ENCODE measurements around the gene PCNX2. TPM values are rescaled to one million over a fixed set of nuclear protein-coding genes. Genes with fewer than 3 reads are reported as not detected.

PCNX2 gene
- total RNA-seq, 1 experiment from 2014 or later = 15.0 TPM

DNA sequence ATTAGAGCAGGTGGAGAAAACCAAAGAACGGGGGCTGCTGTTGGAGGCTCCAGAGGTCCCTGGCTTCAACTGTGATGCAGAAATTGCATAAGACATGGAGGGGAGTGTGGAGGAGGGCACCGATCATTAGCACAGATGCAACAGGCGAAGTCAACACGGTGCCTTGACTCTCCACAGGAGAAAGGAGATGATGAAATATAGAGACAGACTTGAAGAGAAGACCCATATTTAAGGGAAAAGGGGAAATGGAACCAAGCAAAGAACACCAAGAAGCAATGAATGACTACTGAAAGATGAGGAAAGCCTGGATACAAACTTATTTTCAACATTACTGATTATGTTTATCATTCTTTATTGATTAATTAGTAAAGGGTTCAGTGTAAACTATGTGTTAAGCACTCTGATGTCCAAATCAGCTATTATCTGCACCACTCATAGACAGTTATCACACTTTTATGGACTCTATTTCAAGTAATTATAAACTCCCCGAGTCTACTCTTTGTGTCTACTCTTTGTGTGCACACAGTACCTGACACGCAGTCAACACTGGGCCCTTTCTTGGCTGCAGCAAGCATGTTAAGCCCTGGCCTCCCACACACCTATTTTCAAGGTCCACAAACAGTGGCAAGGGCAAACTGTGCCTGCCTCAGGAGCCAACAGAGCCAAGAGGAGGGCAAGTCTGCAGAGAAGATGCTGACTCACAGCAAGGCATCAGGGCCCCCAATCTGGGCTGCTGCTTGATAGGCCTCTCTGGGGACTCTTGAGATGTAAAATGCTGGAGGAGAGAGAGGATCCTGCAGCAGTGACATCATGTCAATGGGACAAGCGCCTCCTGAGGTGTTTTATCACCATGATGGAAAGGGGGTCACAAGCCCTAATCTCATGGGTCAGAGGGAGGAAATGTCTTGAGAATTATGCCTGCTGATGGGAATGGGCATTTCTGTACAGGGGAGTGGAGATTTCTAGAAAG is 17.6 kb downstream of the PCNX2 start:
- CTCF ChIA-PET = no interaction called here
- DNase-seq = no peak
- Mint-ChIP-seq H3K4me1 (ENCODE audit: low read depth, unreplicated experiment) (no peaks in the 10 kb centered on the region), H3K9me3 (ENCODE audit: unreplicated experiment) (no peaks in the 10 kb centered on the region), H3K27me3 (ENCODE audit: insufficient read depth, unreplicated experiment) (no peaks in the 10 kb centered on the region), H3K4me3 (ENCODE audit: unreplicated experiment) (no peak overlapping the region), H3K27ac (ENCODE audit: unreplicated experiment) (no peak overlapping the region), H3K36me3 (ENCODE audit: insufficient read depth, unreplicated experiment) (no peaks in the 10 kb centered on the region)
- no TSS peak for BruUV-seq (replicated peaks)
- Histone ChIP-seq H3K9me3 (no peaks in the 10 kb centered on the region), H3K27me3 (replicated peaks; ENCODE audit: control insufficient read depth, insufficient read depth, low read length) (no peaks in the 10 kb centered on the region), H3K4me1 (no peaks in the 10 kb centered on the region), H3K4me3 (ENCODE audit: low read depth, low read length) (no peak overlapping the region), H3K36me3 (ENCODE audit: control insufficient read depth, insufficient read depth, low read length) (no peaks in the 10 kb centered on the region)
- POLR2A ChIA-PET = no interaction called here
- TF ChIP-seq, protein P1, sequence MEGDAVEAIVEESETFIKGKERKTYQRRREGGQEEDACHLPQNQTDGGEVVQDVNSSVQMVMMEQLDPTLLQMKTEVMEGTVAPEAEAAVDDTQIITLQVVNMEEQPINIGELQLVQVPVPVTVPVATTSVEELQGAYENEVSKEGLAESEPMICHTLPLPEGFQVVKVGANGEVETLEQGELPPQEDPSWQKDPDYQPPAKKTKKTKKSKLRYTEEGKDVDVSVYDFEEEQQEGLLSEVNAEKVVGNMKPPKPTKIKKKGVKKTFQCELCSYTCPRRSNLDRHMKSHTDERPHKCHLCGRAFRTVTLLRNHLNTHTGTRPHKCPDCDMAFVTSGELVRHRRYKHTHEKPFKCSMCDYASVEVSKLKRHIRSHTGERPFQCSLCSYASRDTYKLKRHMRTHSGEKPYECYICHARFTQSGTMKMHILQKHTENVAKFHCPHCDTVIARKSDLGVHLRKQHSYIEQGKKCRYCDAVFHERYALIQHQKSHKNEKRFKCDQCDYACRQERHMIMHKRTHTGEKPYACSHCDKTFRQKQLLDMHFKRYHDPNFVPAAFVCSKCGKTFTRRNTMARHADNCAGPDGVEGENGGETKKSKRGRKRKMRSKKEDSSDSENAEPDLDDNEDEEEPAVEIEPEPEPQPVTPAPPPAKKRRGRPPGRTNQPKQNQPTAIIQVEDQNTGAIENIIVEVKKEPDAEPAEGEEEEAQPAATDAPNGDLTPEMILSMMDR (IDR thresholded peaks at IDR 0.05; ENCODE audit: insufficient read depth in 1 of 2, low read depth in 1 of 2, low read length in 1 of 2, severe bottlenecking in 1 of 2, unreplicated experiment in 1 of 2) = no peak
- intact Hi-C loops (cut with micrococcal nuclease; ENCODE audit: unreplicated experiment) = no loop called here

DNA sequence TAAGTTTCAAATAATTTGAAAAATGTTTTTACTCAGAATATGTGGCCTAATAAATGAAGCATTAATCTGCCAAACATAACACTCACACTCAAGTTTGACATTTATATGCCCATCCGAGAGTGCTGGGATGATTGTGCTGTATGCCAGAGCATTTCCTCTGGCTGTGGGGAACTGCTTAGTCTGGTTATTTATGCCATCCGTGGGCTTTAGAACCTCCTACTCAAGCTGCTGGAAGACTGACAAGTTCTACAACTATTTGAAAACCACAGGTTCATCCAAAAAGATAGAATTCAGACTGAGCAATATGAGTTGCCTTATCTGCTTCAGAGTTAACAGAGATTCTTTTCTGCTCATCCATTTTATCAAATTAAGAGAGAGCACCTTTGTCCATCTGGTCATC is 25.9 kb downstream of the PCNX2 start:
- no peak for DNase-seq
- intact Hi-C loops (cut with micrococcal nuclease; ENCODE audit: unreplicated experiment) = no loop called here
- Histone ChIP-seq H3K36me3 (ENCODE audit: control insufficient read depth, insufficient read depth, low read length) (no peaks in the 10 kb centered on the region), H3K9me3 (no peaks in the 10 kb centered on the region), H3K4me3 (ENCODE audit: low read depth, low read length) (no peak overlapping the region), H3K4me1 (no peaks in the 10 kb centered on the region), H3K27me3 (replicated peaks; ENCODE audit: control insufficient read depth, insufficient read depth, low read length) (no peaks in the 10 kb centered on the region)
- ChIA-PET CTCF (no interaction called here), POLR2A (no interaction called here)
- Mint-ChIP-seq H3K4me1 (ENCODE audit: low read depth, unreplicated experiment) (no peaks in the 10 kb centered on the region), H3K27me3 (ENCODE audit: insufficient read depth, unreplicated experiment) (no peaks in the 10 kb centered on the region), H3K27ac (ENCODE audit: unreplicated experiment) (no peak overlapping the region), H3K36me3 (ENCODE audit: insufficient read depth, unreplicated experiment) (peaks cover 5% of the 10 kb centered on the region), H3K9me3 (ENCODE audit: unreplicated experiment) (no peaks in the 10 kb centered on the region), H3K4me3 (ENCODE audit: unreplicated experiment) (no peak overlapping the region)
- TF ChIP-seq, protein P1 (IDR thresholded peaks at IDR 0.05; ENCODE audit: insufficient read depth in 1 of 2, low read depth in 1 of 2, low read length in 1 of 2, severe bottlenecking in 1 of 2, unreplicated experiment in 1 of 2) = no peak
- no TSS peak for BruUV-seq (replicated peaks)

DNA sequence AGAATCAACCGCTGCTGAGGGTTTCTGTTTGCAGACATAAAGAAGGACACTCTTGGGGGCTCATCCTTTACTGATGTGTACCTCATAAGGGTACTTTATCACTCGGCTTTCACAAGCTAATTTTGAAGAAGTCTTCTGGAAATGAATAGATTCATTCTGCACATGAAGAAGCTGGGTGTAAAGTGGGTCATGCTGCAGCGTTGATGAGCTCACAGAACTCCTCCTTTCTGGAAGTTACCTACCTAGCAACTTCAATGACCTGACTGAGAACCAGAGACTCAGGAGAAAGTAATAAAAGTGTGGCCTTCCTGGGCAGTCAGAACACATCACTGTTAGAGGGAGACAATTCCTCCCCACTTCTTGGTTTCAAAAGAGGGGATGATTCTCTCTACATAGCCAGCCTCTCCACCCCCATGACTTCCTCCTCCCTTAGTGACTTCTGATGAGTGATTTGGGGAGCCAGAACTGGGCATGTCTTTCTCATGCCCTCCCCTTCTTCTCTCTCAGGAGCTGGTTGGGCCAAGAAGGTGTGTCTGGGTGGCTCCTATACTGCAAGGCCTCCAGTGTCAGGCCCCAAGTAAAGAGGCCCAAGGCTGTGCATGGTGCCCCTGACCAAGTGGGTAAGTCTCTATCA is 27.0 kb downstream of the PCNX2 start:
- Mint-ChIP-seq H3K4me1 (ENCODE audit: low read depth, unreplicated experiment) (no peaks in the 10 kb centered on the region), H3K36me3 (ENCODE audit: insufficient read depth, unreplicated experiment) (peaks cover 5% of the 10 kb centered on the region), H3K9me3 (ENCODE audit: unreplicated experiment) (no peaks in the 10 kb centered on the region), H3K27me3 (ENCODE audit: insufficient read depth, unreplicated experiment) (no peaks in the 10 kb centered on the region), H3K27ac (ENCODE audit: unreplicated experiment) (no peak overlapping the region), H3K4me3 (ENCODE audit: unreplicated experiment) (no peak overlapping the region)
- ChIA-PET POLR2A (no interaction called here), CTCF (no interaction called here)
- Histone ChIP-seq H3K27me3 (replicated peaks; ENCODE audit: control insufficient read depth, insufficient read depth, low read length) (no peaks in the 10 kb centered on the region), H3K36me3 (ENCODE audit: control insufficient read depth, insufficient read depth, low read length) (no peaks in the 10 kb centered on the region), H3K4me3 (ENCODE audit: low read depth, low read length) (no peak overlapping the region), H3K9me3 (no peaks in the 10 kb centered on the region), H3K4me1 (no peaks in the 10 kb centered on the region)
- DNase-seq = no peak
- intact Hi-C loops (cut with micrococcal nuclease; ENCODE audit: unreplicated experiment) = no loop called here
- BruUV-seq (replicated peaks) = no TSS peak
- TF ChIP-seq, protein P1 (IDR thresholded peaks at IDR 0.05; ENCODE audit: insufficient read depth in 1 of 2, low read depth in 1 of 2, low read length in 1 of 2, severe bottlenecking in 1 of 2, unreplicated experiment in 1 of 2) = no peak
